Measurements from ENCODE around the gene RAN. TPM values are rescaled to one million over a fixed set of nuclear protein-coding genes. Genes with fewer than 3 reads are reported as not detected.
"Not testable (repeated sequence)": the region's sequence is repeated elsewhere in the genome, so short reads cannot be mapped to it uniquely, and the experiment has no call there.

RAN gene
- total RNA-seq, 4 donors from 2014 or later, result 105 to 296 (median 232) TPM

GRCh38 chr12:130880411-130880885 is 8.6 kb downstream of the RAN start:
- peak overlapping the region; percentile 30 for H3K4me3 ChIP-seq
- 29% methylated on average over 10 of the region's 10 CpGs for WGBS

GRCh38 chr12:130881046-130881445 is 9.2 kb downstream of the RAN start:
- no peak for DNase-seq (ENCODE audit: low spot score in 2 of 2)
- H3K4me1 ChIP-seq, result no peaks in the 10 kb centered on the region
- H3K36me3 ChIP-seq, result peaks cover 10% of the 10 kb centered on the region
- H3K9me3 ChIP-seq, result no peaks in the 10 kb centered on the region
- H3K27me3 ChIP-seq, result no peaks in the 10 kb centered on the region
- H3K4me3 ChIP-seq, result no peak overlapping the region
- 83% methylated on average over 5 of the region's 5 CpGs for WGBS
- H3K27ac ChIP-seq, result no peak overlapping the region
- TF ChIP-seq POLR2AphosphoS5 (IDR thresholded peaks at IDR 0.05), result no peak
- no peak for TF ChIP-seq CTCF (IDR thresholded peaks at IDR 0.05)
- TF ChIP-seq EP300 (IDR thresholded peaks at IDR 0.05), result no peak
- TF ChIP-seq POLR2A (IDR thresholded peaks at IDR 0.05), result no peak

More at GRCh38 chr12:130880411-130880885, 8.6 kb downstream of the RAN start:
- Histone ChIP-seq H3K4me1 (no peaks in the 10 kb centered on the region), H3K36me3 (peaks cover 16% of the 10 kb centered on the region), H3K9me3 (no peaks in the 10 kb centered on the region), H3K27me3 (no peaks in the 10 kb centered on the region), H3K27ac (no peak overlapping the region)
- TF ChIP-seq EP300 (IDR thresholded peaks at IDR 0.05) (no peak), CTCF (IDR thresholded peaks at IDR 0.05) (no peak), POLR2A (IDR thresholded peaks at IDR 0.05) (no peak), POLR2AphosphoS5 (IDR thresholded peaks at IDR 0.05) (no peak)
- DNase-seq (ENCODE audit: low spot score in 2 of 2), result no peak

GRCh38 chr12:130881548-130881947 is 9.7 kb downstream of the RAN start:
- H3K36me3 ChIP-seq, result peaks cover 5% of the 10 kb centered on the region
- no peak overlapping the region for H3K4me3 ChIP-seq
- TF ChIP-seq EP300 (IDR thresholded peaks at IDR 0.05) (no peak), POLR2AphosphoS5 (IDR thresholded peaks at IDR 0.05) (no peak), CTCF (IDR thresholded peaks at IDR 0.05) (no peak), POLR2A (IDR thresholded peaks at IDR 0.05) (no peak)
- WGBS, result 96% methylated on average over 1 of the region's 1 CpG
- no peaks in the 10 kb centered on the region for H3K27me3 ChIP-seq
- H3K4me1 ChIP-seq, result no peaks in the 10 kb centered on the region
- no peak for DNase-seq (ENCODE audit: low spot score in 2 of 2)
- no peak overlapping the region for H3K27ac ChIP-seq
- H3K9me3 ChIP-seq, result no peaks in the 10 kb centered on the region

GRCh38 chr12:130887190-130887589 is 15.3 kb downstream of the RAN start:
- not testable (repeated sequence) for H3K27ac ChIP-seq; H3K36me3 ChIP-seq; H3K9me3 ChIP-seq; H3K4me1 ChIP-seq; DNase-seq (ENCODE audit: low spot score in 2 of 2); H3K4me3 ChIP-seq; H3K27me3 ChIP-seq
- 85% methylated on average over 12 of the region's 17 CpGs for WGBS

GRCh38 chr12:130904064-130904463 is 32.2 kb downstream of the RAN start:
- Histone ChIP-seq H3K27me3 (no peaks in the 10 kb centered on the region), H3K27ac (no peak overlapping the region), H3K9me3 (no peaks in the 10 kb centered on the region), H3K4me1 (no peaks in the 10 kb centered on the region), H3K4me3 (no peak overlapping the region), H3K36me3 (no peaks in the 10 kb centered on the region)
- TF ChIP-seq EP300 (IDR thresholded peaks at IDR 0.05) (no peak), POLR2A (IDR thresholded peaks at IDR 0.05) (no peak), POLR2AphosphoS5 (IDR thresholded peaks at IDR 0.05) (no peak), CTCF (IDR thresholded peaks at IDR 0.05) (no peak)
- DNase-seq (ENCODE audit: low spot score in 2 of 2), result no peak
- 88% methylated on average over 2 of the region's 2 CpGs for WGBS

GRCh38 chr12:130904936-130905455 is 33.1 kb downstream of the RAN start:
- H3K9me3 ChIP-seq; H3K4me3 ChIP-seq; H3K36me3 ChIP-seq; DNase-seq (ENCODE audit: low spot score in 2 of 2); H3K27me3 ChIP-seq; H3K27ac ChIP-seq; H3K4me1 ChIP-seq: not testable (repeated sequence)
- WGBS, result 88% methylated on average over 5 of the region's 31 CpGs
